Lower leg skin (tissue), 3 donors: ENCODE data around the gene IL1A.

ENCODE experiments used
- CTCF ChIP-seq, 3 donors: fragments of 450-650 bp; IDR thresholded peaks; one replicate each; pipeline ENCODE4 v1.5.1; 2016; ENCODE audit warnings: antibody characterized with exemption in 3 of 3, mild to moderate bottlenecking in 3 of 3, moderate library complexity in 2 of 3
- POLR2A ChIP-seq, 2 donors: fragments of 450-650 bp; IDR thresholded peaks; one replicate each; pipeline ENCODE4 v1.6.1; 2016 to 2017; ENCODE audit warnings: antibody characterized with exemption in 2 of 2, mild to moderate bottlenecking in 1 of 2, moderate library complexity in 1 of 2

- TF ChIP-seq POLR2A (IDR thresholded peaks at IDR 0.05), result no peak
- TF ChIP-seq CTCF (IDR thresholded peaks at IDR 0.05), result no peak
Measured at GRCh38 chr2:112754564-112754963, 29.7 kb downstream of the IL1A start.
